NCI-H2196 (cell line): Measurements from ENCODE around the gene AXL.
A peak's percentile ranks its signal among the peaks of the same experiment; 100 is the strongest.

Source experiments
- DNase-seq: peaks from one replicate; lab custom pipeline; 2025; ENCODE audit not compliant: unreplicated experiment; lab: John Stamatoyannopoulos, UW

Gene AXL

GRCh38 chr19:41305927-41306793 lies 87.1 kb downstream of the AXL start:
- no peak for DNase-seq

- DNase-seq, result no peak
Measured at GRCh38 chr19:41307090-41307875, 88.3 kb downstream of the AXL start.

GRCh38 chr19:41307954-41308449 lies 89.0 kb downstream of the AXL start:
- DNase-seq, result peak; percentile 44

GRCh38 chr19:41308450-41309179 lies 89.6 kb downstream of the AXL start:
- peak; percentile 93 for DNase-seq

GRCh38 chr19:41309180-41310032 lies 90.4 kb downstream of the AXL start:
- DNase-seq, result no peak

GRCh38 chr19:41310033-41310831 lies 91.2 kb downstream of the AXL start, which contains the start of gene CCDC97:
CCDC97 (plus strand) TSS chr19:41310172; CDS start chr19:41310311, 139 bp downstream.
- peak; percentile 84 for DNase-seq

- DNase-seq, result no peak
Measured at GRCh38 chr19:41311072-41311471, 92.0 kb downstream of the AXL start.
